C4-2B (cell line): ENCODE measurements around the gene IFIT1.

ENCODE experiments used
- CTCF ChIP-seq: fragments of 450-650 bp; conservative IDR thresholded peaks from 2 replicates; pipeline ENCODE4 v1.5.1; 2017; ENCODE audit warnings: mild to moderate bottlenecking
- ZFX ChIP-seq: fragments of 450-650 bp; IDR thresholded peaks from 2 replicates; pipeline ENCODE4 v1.6.1; 2017

- TF ChIP-seq CTCF = no peak
- TF ChIP-seq ZFX = no peak
These were observed 35.2 kb downstream of the IFIT1 start for GRCh38 chr10:89427629-89428028.
